Body of pancreas (tissue), 4 donors: ENCODE results near the gene DGCR8. TPM values are rescaled to one million over a fixed set of nuclear protein-coding genes. Genes with fewer than 3 reads are reported as not detected.

Experiments
- ATAC-seq: fragments of 150-250 bp; one replicate; pipeline ENCODE4 v1.9.1; 2016
- DNase-seq, 4 donors: peaks; one replicate each; pipeline ENCODE4 v3.0.0-alpha.2; 2019
- H3K27ac ChIP-seq, 4 donors: fragments of 200-600 bp; sonication (generic); 1 replicate in 3 of 4; 2 replicates in 1 of 4; pipeline versions ENCODE4 v1.5.1 to v1.6.1; 2016 to 2019; ENCODE audit warnings: mild to moderate bottlenecking in 1 of 4, mixed read lengths in 1 of 4, moderate library complexity in 1 of 4
- H3K27me3 ChIP-seq, 2 donors: fragments of 200-600 bp; sonication (generic); one replicate each; pipeline ENCODE4 v1.6.0; 2016; ENCODE audit warnings: mild to moderate bottlenecking in 1 of 2
- H3K36me3 ChIP-seq, 2 donors: fragments of 200-600 bp; sonication (generic); replicated peaks in 1 of 2; 2 replicates each; pipeline ENCODE4 v1.5.1; 2016; ENCODE audit warnings: low read depth in 2 of 2; ENCODE audit not compliant: insufficient read depth in 1 of 2
- H3K4me1 ChIP-seq: fragments of 200-600 bp; sonication (generic); one replicate; pipeline ENCODE4 v1.6.0; 2016
- H3K4me3 ChIP-seq, 2 donors: fragments of 200-600 bp; sonication (generic); 1 replicate in 1 of 2; 2 replicates in 1 of 2; pipeline ENCODE4 v1.5.1; 2016 to 2019
- H3K9me3 ChIP-seq, 3 donors: fragments of 200-600 bp; sonication (generic); 1 replicate in 2 of 3; 2 replicates in 1 of 3; pipeline ENCODE4 v1.5.1; 2016
- CTCF ChIP-seq, 7 experiments: fragments of 450-650 bp in 4 of 7; fragments of 200-600 bp in 3 of 7; sonication (generic) in 3 of 7; IDR thresholded peaks; one replicate each; pipeline ENCODE4 v1.5.1; 2016 to 2019; ENCODE audit warnings: antibody characterized with exemption in 7 of 7
- POLR2A ChIP-seq, 3 donors: fragments of 450-650 bp; IDR thresholded peaks; one replicate each; pipeline ENCODE4 v1.6.1; 2016; ENCODE audit warnings: antibody characterized with exemption in 3 of 3, mild to moderate bottlenecking in 2 of 3
- WGBS, 2 donors: methylation state at CpG; one replicate each; pipeline ENCODE4 v1.1.5; 2017; 5-methylcytosine and 5-hydroxymethylcytosine counted together
- intact Hi-C: fragments of 100-400 bp; cut with DNase I; formaldehyde crosslinking; loops from one replicate; pipeline ENCODE4 v1.15.1; 2023
- total RNA-seq, 2 donors: library from RNA; depleted of rRNA; stranded (reverse); fragments of >200 nt; gene quantifications; one replicate each; pipeline ENCODE4 v1.1.0, GENCODE V29; 2016

DGCR8 gene
- total RNA-seq, 2 donors from 2014 or later, result 25.7 to 53.4 TPM

GRCh38 chr22:20043057-20043996, 36.7 kb upstream of the DGCR8 start:
- Histone ChIP-seq H3K4me1 (no peaks in the 10 kb centered on the region), H3K27ac (no peak overlapping the region), H3K9me3 (no peaks in the 10 kb centered on the region), H3K4me3 (no peak overlapping the region), H3K36me3 (peaks cover 0 to 8% of the 10 kb centered on the region in 2 donors), H3K27me3 (no peaks in the 10 kb centered on the region)
- TF ChIP-seq CTCF (IDR thresholded peaks at IDR 0.05), result no peak
- no peak for TF ChIP-seq POLR2A (IDR thresholded peaks at IDR 0.05)
- 90 to 98% methylated on average over 8 to 25 of the region's 26 CpGs for WGBS, 2 donors
- intact Hi-C loops, result no loop called here
- no peak for DNase-seq
- no peak for ATAC-seq

- no peaks in the 10 kb centered on the region for H3K27me3 ChIP-seq
- H3K4me3 ChIP-seq, result no peak overlapping the region
- TF ChIP-seq CTCF (IDR thresholded peaks at IDR 0.05) (no peak), POLR2A (IDR thresholded peaks at IDR 0.05) (no peak)
- H3K27ac ChIP-seq, result no peak overlapping the region
- ATAC-seq (no peak), DNase-seq (no peak)
- intact Hi-C loops, result no loop called here
- WGBS, 2 donors, result 88 to 95% methylated on average over 7 of the region's 7 CpGs
- H3K4me1 ChIP-seq, result no peaks in the 10 kb centered on the region
- H3K36me3 ChIP-seq, result peaks cover 0 to 8% of the 10 kb centered on the region in 2 donors
- H3K9me3 ChIP-seq, result no peaks in the 10 kb centered on the region
These were observed 36.1 kb upstream of the DGCR8 start for GRCh38 chr22:20043997-20044342.

GRCh38 chr22:20044495-20045151, 35.4 kb upstream of the DGCR8 start:
- Histone ChIP-seq H3K36me3 (peaks cover 0 to 8% of the 10 kb centered on the region in 2 donors), H3K4me3 (no peak overlapping the region), H3K4me1 (no peaks in the 10 kb centered on the region), H3K9me3 (no peaks in the 10 kb centered on the region), H3K27me3 (no peaks in the 10 kb centered on the region), H3K27ac (no peak overlapping the region)
- DNase-seq (no peak), ATAC-seq (no peak)
- no peak for TF ChIP-seq CTCF (IDR thresholded peaks at IDR 0.05)
- no peak for TF ChIP-seq POLR2A (IDR thresholded peaks at IDR 0.05)
- WGBS, 2 donors, result 87 to 92% methylated on average over 9 to 10 of the region's 10 CpGs
- intact Hi-C loops, result no loop called here

GRCh38 chr22:20046730-20047129, 33.3 kb upstream of the DGCR8 start:
- TF ChIP-seq CTCF (IDR thresholded peaks at IDR 0.05), result no peak
- no peak for TF ChIP-seq POLR2A (IDR thresholded peaks at IDR 0.05)
- Histone ChIP-seq H3K4me3 (no peak overlapping the region), H3K36me3 (peaks cover 0 to 8% of the 10 kb centered on the region in 2 donors), H3K27me3 (no peaks in the 10 kb centered on the region), H3K4me1 (no peaks in the 10 kb centered on the region), H3K9me3 (no peaks in the 10 kb centered on the region), H3K27ac (no peak overlapping the region)
- ATAC-seq (no peak), DNase-seq (no peak)
- WGBS, 2 donors, result 92 to 93% methylated on average over 4 of the region's 4 CpGs
- intact Hi-C loops, result no loop called here
